ENCODE results near the gene ING1.
A peak's percentile ranks its signal among the peaks of the same experiment; 100 is the strongest.
"Not testable (repeated sequence)": the region's sequence is repeated elsewhere in the genome, so short reads cannot be mapped to it uniquely, and the experiment has no call there.

ING1 gene

DNA sequence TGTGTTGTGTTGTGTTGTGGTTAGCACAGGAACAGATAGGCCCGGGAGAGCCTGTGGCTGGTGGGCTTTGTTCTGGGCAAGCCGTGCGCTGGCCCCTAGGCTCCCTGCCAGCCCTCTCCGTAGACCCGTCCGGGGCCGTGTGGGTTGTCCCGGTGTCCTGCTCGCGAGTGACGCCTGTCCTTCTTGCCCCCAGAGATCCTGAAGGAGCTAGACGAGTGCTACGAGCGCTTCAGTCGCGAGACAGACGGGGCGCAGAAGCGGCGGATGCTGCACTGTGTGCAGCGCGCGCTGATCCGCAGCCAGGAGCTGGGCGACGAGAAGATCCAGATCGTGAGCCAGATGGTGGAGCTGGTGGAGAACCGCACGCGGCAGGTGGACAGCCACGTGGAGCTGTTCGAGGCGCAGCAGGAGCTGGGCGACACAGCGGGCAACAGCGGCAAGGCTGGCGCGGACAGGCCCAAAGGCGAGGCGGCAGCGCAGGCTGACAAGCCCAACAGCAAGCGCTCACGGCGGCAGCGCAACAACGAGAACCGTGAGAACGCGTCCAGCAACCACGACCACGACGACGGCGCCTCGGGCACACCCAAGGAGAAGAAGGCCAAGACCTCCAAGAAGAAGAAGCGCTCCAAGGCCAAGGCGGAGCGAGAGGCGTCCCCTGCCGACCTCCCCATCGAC, 5.7 kb downstream of the ING1 start:
- DNase-seq, result no peak

GRCh38 chr13:110722971-110723370, 9.5 kb downstream of the ING1 start:
- DNase-seq, result no peak

- no peak for DNase-seq
These were observed 10.1 kb downstream of the ING1 start for GRCh38 chr13:110723598-110723997.

- DNase-seq, result not testable (repeated sequence)
These were observed 12.7 kb downstream of the ING1 start for GRCh38 chr13:110726153-110726552.

DNA sequence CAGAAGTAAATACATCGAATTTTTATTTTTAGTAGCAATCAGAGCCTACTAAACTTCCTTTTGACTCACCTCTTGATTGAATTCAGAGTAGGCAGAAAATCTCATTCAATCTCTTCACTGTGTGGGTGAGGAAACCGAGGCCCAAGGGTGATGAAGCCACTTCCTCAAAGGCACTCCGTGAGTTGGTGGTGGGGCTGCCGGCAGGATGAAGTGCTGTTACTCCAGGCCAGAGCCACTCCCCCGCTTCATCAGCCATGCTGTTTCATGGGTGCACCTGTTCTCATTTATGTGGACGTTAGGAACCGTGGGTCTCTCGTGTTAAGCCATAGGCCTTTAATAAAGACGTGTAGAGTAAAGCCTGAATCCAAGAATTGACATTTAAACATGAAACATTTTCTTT, 13.2 kb downstream of the ING1 start:
- no peak for DNase-seq

- no peak for DNase-seq
These were observed 17.6 kb downstream of the ING1 start for GRCh38 chr13:110731072-110731471.

DNA sequence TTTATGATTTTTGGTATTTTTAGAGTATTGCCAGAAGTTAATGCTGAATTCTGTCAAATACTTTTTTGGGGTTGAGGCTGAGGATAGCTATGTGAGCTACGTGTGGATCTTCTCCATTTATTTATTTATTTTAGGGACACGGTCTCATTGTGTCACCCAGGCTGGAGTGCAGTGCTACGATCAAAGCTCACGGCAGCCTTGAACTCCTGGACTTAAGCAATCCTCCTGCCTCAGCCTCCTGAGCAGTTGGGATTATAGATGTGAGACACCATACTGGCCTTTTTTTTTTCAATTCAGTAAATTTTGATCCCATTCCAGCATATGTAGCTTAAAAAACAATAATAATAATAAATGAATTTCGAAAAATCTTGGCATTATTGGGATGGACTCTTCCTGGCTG, 21.1 kb downstream of the ING1 start:
- no peak for DNase-seq

GRCh38 chr13:110737555-110737954, 24.1 kb downstream of the ING1 start:
- DNase-seq, result no peak

GRCh38 chr13:110743687-110744086, 30.2 kb downstream of the ING1 start:
- DNase-seq, result no peak

DNA sequence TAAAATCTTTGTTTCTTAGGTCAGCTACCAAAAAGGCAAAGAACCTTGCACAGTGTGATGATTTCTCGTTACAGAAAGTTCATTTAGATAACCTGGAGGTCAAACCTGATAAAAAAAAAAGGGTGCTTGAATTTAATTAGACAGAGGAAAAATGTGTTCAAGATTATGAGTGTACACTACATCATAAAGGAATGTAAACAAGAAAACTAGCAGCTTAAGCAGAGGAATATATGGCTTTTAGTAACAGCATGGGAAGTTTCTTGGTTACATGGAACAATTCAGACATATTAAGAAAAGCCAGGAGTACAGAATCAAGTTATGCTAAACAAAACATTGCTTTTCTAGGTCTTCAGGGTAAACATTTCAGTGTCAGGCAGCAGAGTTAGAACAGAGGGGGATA, 32.9 kb downstream of the ING1 start:
- DNase-seq, result no peak

GRCh38 chr13:110748271-110748670, 34.8 kb downstream of the ING1 start:
- DNase-seq, result no peak

DNA sequence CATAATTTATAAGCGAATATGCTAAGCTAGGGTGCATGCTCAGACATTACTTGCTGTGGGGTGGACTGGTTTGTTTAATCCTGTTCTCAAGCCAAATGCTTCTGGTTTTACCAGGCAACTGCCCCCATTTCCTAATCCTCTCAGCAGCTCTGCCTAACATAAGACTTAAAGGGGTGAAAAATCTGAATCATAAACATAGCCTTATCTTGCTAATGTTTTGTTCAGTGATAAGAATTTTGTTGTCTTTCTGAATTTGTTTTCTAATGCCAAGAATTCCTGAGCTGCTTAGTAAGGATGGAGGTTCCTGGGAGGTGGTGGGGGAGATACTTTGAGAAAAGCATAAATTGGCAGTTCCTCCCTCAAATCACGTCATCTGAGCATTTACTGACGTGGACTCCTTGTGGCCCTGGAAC, 42.7 kb downstream of the ING1 start:
- peak; percentile 72 for DNase-seq

DNA sequence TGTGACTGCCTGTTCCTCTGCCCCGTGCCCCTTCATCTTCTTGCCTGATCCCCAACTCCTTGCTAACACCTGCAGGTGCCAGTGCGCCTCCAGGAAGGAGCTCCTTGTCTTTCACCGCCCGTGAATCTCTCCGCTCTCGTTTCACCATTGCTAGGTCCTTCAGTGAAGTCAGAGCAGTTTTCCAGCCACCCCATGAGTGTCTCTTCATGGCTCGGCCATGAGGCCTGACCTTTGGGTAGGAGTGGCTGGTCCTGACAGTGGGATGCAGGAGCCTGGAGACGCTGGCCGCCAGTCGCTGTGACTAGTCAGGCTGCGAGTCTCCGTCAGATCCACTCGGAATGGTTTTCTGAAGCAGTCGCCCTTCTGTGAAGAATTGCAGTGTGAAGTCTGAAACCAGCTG, 43.8 kb downstream of the ING1 start:
- no peak for DNase-seq

DNA sequence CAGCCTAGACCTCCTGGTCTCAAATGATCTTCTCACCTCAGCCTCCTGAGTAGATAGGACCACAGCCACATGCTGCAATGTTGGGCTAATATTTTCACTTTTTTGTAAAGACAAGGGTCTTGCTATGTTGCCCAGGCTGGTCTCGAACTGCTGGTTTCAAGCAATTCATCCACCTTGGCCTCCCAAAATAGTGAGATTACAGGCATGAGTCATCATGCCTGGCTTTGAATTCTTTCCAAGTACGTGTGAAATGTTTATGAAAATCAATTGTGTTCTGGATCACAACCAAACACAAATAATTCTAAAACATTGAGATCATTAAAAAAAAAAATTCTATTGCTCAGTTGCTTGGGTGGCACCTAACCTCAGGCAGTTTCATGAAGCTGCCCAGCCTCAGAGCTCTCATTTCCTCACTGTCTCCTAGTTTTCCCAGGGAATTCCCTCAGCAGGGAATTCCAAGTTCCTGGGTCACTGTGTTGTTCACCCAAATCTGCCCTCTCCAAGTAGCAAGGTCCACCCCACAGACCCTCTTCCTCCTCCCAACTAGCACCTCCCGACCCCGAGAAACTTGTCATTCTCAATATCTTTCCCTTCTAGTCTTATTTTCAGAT, 44.8 kb downstream of the ING1 start:
- DNase-seq, result peak; percentile 54

GRCh38 chr13:110759710-110760109, 46.2 kb downstream of the ING1 start:
- peak; percentile 48 for DNase-seq

GRCh38 chr13:110760611-110761010, 47.1 kb downstream of the ING1 start:
- DNase-seq, result no peak

DNA sequence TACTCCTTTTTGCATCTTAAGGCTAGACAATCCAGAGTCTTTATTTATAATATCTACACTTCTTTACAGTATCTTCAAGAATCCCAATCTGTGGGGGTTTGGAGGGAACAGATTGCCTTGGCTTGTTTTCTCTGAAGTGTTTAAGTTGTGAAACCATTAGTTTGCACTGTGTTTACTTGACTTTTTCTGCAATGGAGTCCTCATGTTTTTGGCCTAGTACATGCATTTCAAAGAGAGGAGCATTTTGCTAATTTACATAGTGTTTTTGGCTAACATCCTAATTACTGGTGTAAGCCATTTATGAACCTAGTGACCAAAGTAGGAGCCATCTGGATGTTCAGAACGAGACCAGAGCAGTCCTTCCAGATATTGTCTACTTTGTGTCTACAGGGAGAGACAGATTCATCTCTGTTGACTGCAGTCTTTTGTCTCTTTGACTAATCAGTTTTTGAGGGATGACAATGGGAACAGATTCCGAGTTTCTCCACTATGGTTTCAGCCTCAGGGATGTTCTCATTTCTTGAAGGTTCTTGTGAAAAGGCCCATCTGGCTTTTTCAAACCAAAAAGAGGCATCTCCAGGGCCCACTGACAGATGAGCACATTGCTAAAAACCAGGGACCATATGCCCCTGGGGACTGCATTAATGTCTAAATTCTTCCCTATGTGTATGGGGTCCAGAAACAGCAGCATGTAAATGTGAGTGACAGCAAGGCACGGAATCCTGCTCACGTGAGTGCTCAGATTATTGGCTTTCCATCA, 53.4 kb downstream of the ING1 start:
- DNase-seq, result no peak

- no peak for DNase-seq
These were observed 54.0 kb downstream of the ING1 start for GRCh38 chr13:110767476-110767875.

DNA sequence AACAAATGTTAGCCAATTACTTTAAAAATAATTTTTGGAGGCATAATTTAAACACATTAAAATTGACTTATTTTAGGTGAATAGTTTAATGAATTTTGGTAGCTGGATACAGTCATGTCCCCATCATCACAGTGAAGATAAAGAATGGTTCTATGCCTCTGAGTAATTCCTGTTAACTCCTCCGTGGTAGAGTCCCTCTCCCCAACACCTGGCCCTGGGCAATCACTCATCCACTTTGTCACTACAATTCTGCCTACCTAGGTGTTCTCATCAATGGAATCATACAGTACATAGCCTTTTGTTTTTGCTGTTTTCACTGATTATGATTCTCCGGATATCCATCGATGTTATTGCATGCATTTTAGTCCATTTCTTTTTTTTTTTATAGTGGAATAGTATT, 55.6 kb downstream of the ING1 start:
- no peak for DNase-seq

- DNase-seq, result no peak
These were observed 57.2 kb downstream of the ING1 start for GRCh38 chr13:110770678-110771077.

DNA sequence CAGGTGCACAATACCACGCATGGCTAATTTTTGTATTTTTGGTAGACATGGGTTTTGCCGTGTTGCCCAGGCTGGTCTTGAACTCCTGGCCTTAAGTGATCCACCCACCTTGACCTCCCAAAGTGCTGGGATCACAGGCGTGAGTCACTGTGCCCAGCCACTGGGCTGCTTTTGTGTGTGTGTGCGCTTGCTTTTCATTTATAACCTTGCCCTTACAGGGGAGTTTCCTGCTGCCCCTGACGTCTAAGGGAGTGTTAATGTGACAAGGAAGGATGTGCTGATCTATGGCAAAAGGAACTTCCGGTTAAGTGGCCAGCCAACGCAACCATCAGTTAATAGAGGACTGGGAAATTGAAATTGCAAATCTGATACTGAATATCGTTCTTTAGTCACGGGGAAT, 57.7 kb downstream of the ING1 start:
- DNase-seq, result peak; percentile 13

DNA sequence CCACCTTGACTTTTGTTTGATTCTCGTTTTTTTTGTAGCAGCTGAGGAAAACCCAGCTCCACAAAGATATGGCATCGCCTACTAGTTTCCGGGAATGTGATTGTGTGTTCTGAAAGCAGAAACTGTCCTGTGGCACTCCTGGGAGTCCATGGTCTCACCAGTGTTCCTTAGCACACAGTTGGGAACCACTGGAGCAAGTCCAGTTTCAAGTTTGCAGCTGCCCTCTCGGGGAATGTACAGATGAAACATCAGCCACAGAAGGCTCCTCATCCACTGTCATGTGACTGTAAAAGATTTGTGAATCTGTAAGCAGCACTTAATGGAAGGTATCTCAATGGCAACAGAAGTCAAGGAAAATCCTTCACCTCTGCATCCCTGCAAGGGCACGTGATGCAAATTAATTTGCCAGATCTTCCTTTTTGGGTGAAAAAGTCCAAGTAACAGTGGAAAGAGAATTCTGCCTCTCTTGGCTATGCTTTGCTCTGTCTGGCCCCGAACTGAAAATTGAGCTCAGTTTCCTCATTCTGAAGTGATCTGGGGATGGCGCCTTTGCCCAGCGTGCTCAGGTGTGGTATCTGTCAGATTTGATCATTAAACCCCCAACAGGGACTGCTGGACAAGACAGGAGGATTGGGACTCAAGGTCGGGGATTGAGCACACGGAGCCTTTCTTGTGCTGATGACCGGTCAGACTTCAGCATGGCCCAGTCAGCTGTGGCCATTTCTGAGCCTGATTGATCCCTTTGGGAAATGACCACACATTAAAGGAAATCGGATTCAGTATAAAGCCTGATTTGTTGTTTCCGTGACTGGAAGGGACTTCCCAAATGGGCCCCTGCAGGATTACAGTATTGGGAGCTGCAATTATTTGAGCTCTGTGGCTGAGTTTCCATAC, 58.8 kb downstream of the ING1 start:
- no peak for DNase-seq
